H1 (cell line): ENCODE measurements around the gene UPK1B. TPM values are rescaled to one million over a fixed set of nuclear protein-coding genes. Genes with fewer than 3 reads are reported as not detected.

Source experiments
- NRF1 ChIP-seq: IDR thresholded peaks from 2 replicates; pipeline ENCODE4 v1.6.1; 2011; ENCODE audit warnings: mild to moderate bottlenecking, low read depth, low read length, improper control_type of control experiment
- polyA plus RNA-seq, 7 experiments: library from polyadenylated mRNA; depleted of rRNA in 3 of 7; stranded (reverse) in 5 of 7; unstranded in 2 of 7; fragments of >200 nt in 5 of 7; fragments of 200-250 nt in 2 of 7; gene quantifications; 1 replicate in 5 of 7; 2 replicates in 1 of 7; 4 replicates in 1 of 7; pipeline versions ENCODE4 v1.2.1 to v1.2.3, GENCODE V29; 2011 to 2013; ENCODE audit warnings: missing spikeins in 2 of 7, mixed read lengths in 2 of 7
- total RNA-seq: library from RNA; stranded (reverse); fragmentation: NEBNext Ultra II Directional; extraction: Animal tissue kit (Norgen Biotek cat#: 25700); gene quantifications from 2 replicates; pipeline ENCODE4 v1.2.1, GENCODE V29; 2021
- TF ChIP-seq, protein P1 (sequence below): IDR thresholded peaks from 2 replicates; pipeline ENCODE4 v1.6.1; 2012; ENCODE audit warnings: inconsistent platforms

Gene UPK1B
- total and polyA plus RNA-seq, 2 of the 8 experiments (the other 6 are each of a cell fraction or from before 2014, with no cell fraction given) = 0.67 to 0.68 TPM

DNA sequence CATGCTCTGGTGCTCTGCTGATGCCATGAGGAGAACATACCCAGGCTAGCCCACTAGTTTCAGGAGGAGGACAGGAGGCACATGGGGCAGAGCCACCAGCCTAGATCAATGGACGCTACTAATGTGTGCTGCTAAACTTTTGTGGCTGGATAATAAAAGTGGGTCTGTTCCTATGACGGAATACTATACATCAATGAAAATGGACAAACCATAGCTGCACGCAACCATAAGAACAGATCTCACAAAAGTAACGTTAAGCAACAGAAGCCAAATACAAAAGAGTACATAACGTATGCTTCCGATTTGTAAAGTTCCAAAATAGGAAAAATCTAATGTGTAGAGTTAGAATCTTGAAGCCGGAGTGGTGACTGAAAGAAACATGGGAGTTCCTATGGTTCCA is 55.8 kb downstream of the UPK1B start (continued):
- TF ChIP-seq, protein P1, sequence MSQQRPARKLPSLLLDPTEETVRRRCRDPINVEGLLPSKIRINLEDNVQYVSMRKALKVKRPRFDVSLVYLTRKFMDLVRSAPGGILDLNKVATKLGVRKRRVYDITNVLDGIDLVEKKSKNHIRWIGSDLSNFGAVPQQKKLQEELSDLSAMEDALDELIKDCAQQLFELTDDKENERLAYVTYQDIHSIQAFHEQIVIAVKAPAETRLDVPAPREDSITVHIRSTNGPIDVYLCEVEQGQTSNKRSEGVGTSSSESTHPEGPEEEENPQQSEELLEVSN = no peak
- TF ChIP-seq NRF1 = no peak
